SK-N-SH treated with all-trans-retinoic acid at 6 μM for 48 hours (cell line): ENCODE data around the gene FARS2.

Experiments
- ATAC-seq: fragments of 200-7000 bp; cut with Tn5 transposase; 3 replicates; pipeline ENCODE4 v1.9.1; 2020; ENCODE audit warnings: mild to moderate bottlenecking, moderate library complexity
- ARNTL ChIP-seq: fragments of 450-650 bp; formaldehyde crosslinking; IDR thresholded peaks from 2 replicates; pipeline ENCODE4 v1.5.0; 2020; ENCODE audit warnings: low read depth, mild to moderate bottlenecking, moderate library complexity, borderline replicate concordance
- BACH2 ChIP-seq: fragments of 250-450 bp; sonication (Bioruptor Pico); IDR thresholded peaks from 2 replicates; pipeline ENCODE4 v1.9.0; 2021; ENCODE audit warnings: mild to moderate bottlenecking, borderline replicate concordance
- CREB5 ChIP-seq: fragments of 250-450 bp; sonication (Bioruptor Pico); IDR thresholded peaks from 2 replicates; pipeline ENCODE4 v1.5.1; 2020; ENCODE audit warnings: low read depth, mild to moderate bottlenecking, moderate library complexity
- CSDC2 ChIP-seq: fragments of 250-450 bp; sonication (Bioruptor Pico); IDR thresholded peaks from 2 replicates; pipeline ENCODE4 v1.5.0; 2020; ENCODE audit warnings: mild to moderate bottlenecking, moderate library complexity
- CSRNP3 ChIP-seq: fragments of 250-450 bp; sonication (Bioruptor Pico); IDR thresholded peaks from 2 replicates; pipeline ENCODE4 v1.5.1; 2021; ENCODE audit warnings: mild to moderate bottlenecking, moderate library complexity
- ESRRG ChIP-seq: fragments of 250-450 bp; sonication (Bioruptor Pico); IDR thresholded peaks from 2 replicates; pipeline ENCODE4 v1.6.1; 2021; ENCODE audit warnings: mild to moderate bottlenecking
- GLIS3 ChIP-seq: fragments of 250-450 bp; sonication (Bioruptor Pico); IDR thresholded peaks from 2 replicates; pipeline ENCODE4 v1.5.0; 2020; ENCODE audit warnings: mild to moderate bottlenecking, moderate library complexity
- ISL1 ChIP-seq: fragments of 250-450 bp; sonication (Bioruptor Pico); IDR thresholded peaks from 2 replicates; pipeline ENCODE4 v2.1.2; 2022; ENCODE audit warnings: mild to moderate bottlenecking, moderate library complexity
- OSR1 ChIP-seq: fragments of 250-450 bp; sonication (Bioruptor Pico); IDR thresholded peaks from 2 replicates; pipeline ENCODE4 v1.8.0; 2022; ENCODE audit warnings: moderate library complexity, mild to moderate bottlenecking, inconsistent platforms
- POU6F1 ChIP-seq: fragments of 250-450 bp; sonication (Bioruptor Pico); IDR thresholded peaks from 2 replicates; pipeline ENCODE4 v1.8.0; 2021; ENCODE audit warnings: low read depth, mild to moderate bottlenecking, moderate library complexity, borderline replicate concordance
- PPARA ChIP-seq: fragments of 250-450 bp; sonication (Bioruptor Pico); IDR thresholded peaks from 2 replicates; pipeline ENCODE4 v1.5.0; 2020; ENCODE audit warnings: mild to moderate bottlenecking, borderline replicate concordance
- RARB ChIP-seq: fragments of 250-450 bp; sonication (Bioruptor Pico); IDR thresholded peaks from 2 replicates; pipeline ENCODE4 v1.8.0; 2021; ENCODE audit warnings: mild to moderate bottlenecking, moderate library complexity
- SNAI2 ChIP-seq: fragments of 250-450 bp; sonication (Bioruptor Pico); IDR thresholded peaks from 2 replicates; pipeline ENCODE4 v1.5.0; 2020; ENCODE audit warnings: mild to moderate bottlenecking, moderate library complexity
- TCF4 ChIP-seq: fragments of 250-450 bp; sonication (Bioruptor Pico); IDR thresholded peaks from 2 replicates; pipeline ENCODE4 v1.8.0; 2021; ENCODE audit warnings: mild to moderate bottlenecking, moderate library complexity, borderline replicate concordance
- TSHZ2 ChIP-seq: fragments of 250-450 bp; sonication (Bioruptor Pico); IDR thresholded peaks from 2 replicates; pipeline ENCODE4 v1.5.0; 2020; ENCODE audit warnings: mild to moderate bottlenecking, moderate library complexity
- ZC3H10 ChIP-seq: fragments of 250-450 bp; sonication (Bioruptor Pico); IDR thresholded peaks from 2 replicates; pipeline ENCODE4 v1.5.1; 2021; ENCODE audit warnings: mild to moderate bottlenecking, moderate library complexity
- ZFP3 ChIP-seq: fragments of 250-450 bp; sonication (Bioruptor Pico); IDR thresholded peaks from 2 replicates; pipeline ENCODE4 v1.5.0; 2020; ENCODE audit warnings: mild to moderate bottlenecking, moderate library complexity
- ZFP30 ChIP-seq: fragments of 450-650 bp; formaldehyde crosslinking; IDR thresholded peaks from 2 replicates; pipeline ENCODE4 v1.5.0; 2022; ENCODE audit warnings: mild to moderate bottlenecking, moderate library complexity
- ZNF565 ChIP-seq: fragments of 450-650 bp; formaldehyde crosslinking; conservative IDR thresholded peaks from 2 replicates; pipeline ENCODE4 v1.5.0; 2020; ENCODE audit warnings: low read depth, mild to moderate bottlenecking, moderate library complexity
- ZNF70 ChIP-seq: fragments of 450-650 bp; formaldehyde crosslinking; IDR thresholded peaks from 2 replicates; pipeline ENCODE4 v1.5.0; 2020; ENCODE audit warnings: mild to moderate bottlenecking, moderate library complexity
- ZNF8 ChIP-seq: fragments of 450-650 bp; formaldehyde crosslinking; IDR thresholded peaks from 2 replicates; pipeline ENCODE4 v1.5.0; 2020; ENCODE audit warnings: mild to moderate bottlenecking, moderate library complexity

Gene FARS2

GRCh38 chr6:5438922-5439584 is 177.7 kb downstream of the FARS2 start:
- TF ChIP-seq GLIS3 (CRISPR knock-in tag) (no peak), ZNF565 (CRISPR knock-in tag) (no peak), OSR1 (CRISPR knock-in tag) (no peak), TSHZ2 (no peak), ZNF8 (CRISPR knock-in tag) (no peak), ESRRG (CRISPR knock-in tag) (no peak), TCF4 (CRISPR knock-in tag) (no peak), ZFP3 (CRISPR knock-in tag) (no peak), ZNF70 (CRISPR knock-in tag) (no peak), SNAI2 (CRISPR knock-in tag) (no peak)
- no peak for ATAC-seq

- no peak for TF ChIP-seq OSR1 (CRISPR knock-in tag)
- TF ChIP-seq PPARA (CRISPR knock-in tag) = no peak
- no peak for TF ChIP-seq ZFP30 (CRISPR knock-in tag)
- no peak for TF ChIP-seq TCF4 (CRISPR knock-in tag)
- no peak for TF ChIP-seq ZNF70 (CRISPR knock-in tag)
- no peak for TF ChIP-seq ZC3H10 (CRISPR knock-in tag)
- TF ChIP-seq GLIS3 (CRISPR knock-in tag) = no peak
- no peak for TF ChIP-seq CSRNP3 (CRISPR knock-in tag)
- no peak for TF ChIP-seq POU6F1 (CRISPR knock-in tag)
These were observed 178.4 kb downstream of the FARS2 start for GRCh38 chr6:5439749-5440148.

GRCh38 chr6:5442319-5442718 is 181.0 kb downstream of the FARS2 start:
- ATAC-seq = no peak
- TF ChIP-seq TSHZ2 (no peak), ISL1 (no peak), CREB5 (CRISPR knock-in tag) (no peak), ARNTL (no peak), ZFP30 (CRISPR knock-in tag) (no peak), ZNF565 (CRISPR knock-in tag) (no peak), CSDC2 (CRISPR knock-in tag) (no peak), POU6F1 (CRISPR knock-in tag) (no peak), CSRNP3 (CRISPR knock-in tag) (no peak), RARB (CRISPR knock-in tag) (no peak), ZNF70 (CRISPR knock-in tag) (no peak), GLIS3 (CRISPR knock-in tag) (no peak), BACH2 (no peak), OSR1 (CRISPR knock-in tag) (no peak)

More at GRCh38 chr6:5439749-5440148, 178.4 kb downstream of the FARS2 start:
- no peak for ATAC-seq
